Keratinocyte (primary cell): Measurements from ENCODE around the gene MPI. TPM values are rescaled to one million over a fixed set of nuclear protein-coding genes. Genes with fewer than 3 reads are reported as not detected.

Experiments used
- DNase-seq: peaks from one replicate; pipeline ENCODE4 v3.0.0-alpha.2; 2011; ENCODE audit warnings: low read depth, missing footprints, low spot score
- FAIRE-seq: peaks from 2 replicates; lab custom pipeline; 2011; peaks lifted over from hg19 to GRCh38; lab: Jason Lieb, UNC
- H2AFZ ChIP-seq: 2 replicates; pipeline ENCODE4 v1.6.0; 2012; ENCODE audit warnings: low read length, control low read depth, inconsistent platforms; ENCODE audit not compliant: control insufficient read depth
- H3K27ac ChIP-seq: 2 replicates; pipeline ENCODE4 v1.5.1; 2011; ENCODE audit warnings: low read length; ENCODE audit not compliant: control insufficient read depth, insufficient read depth
- H3K27me3 ChIP-seq: 3 replicates; pipeline ENCODE4 v1.6.0; 2011; ENCODE audit warnings: low read length; ENCODE audit not compliant: control insufficient read depth, insufficient read depth; ENCODE audit errors: extremely low read depth
- H3K36me3 ChIP-seq, 2 experiments: 2 replicates in 1 of 2; 3 replicates in 1 of 2; pipeline ENCODE4 v1.5.1; 2011; ENCODE audit warnings: low read length in 2 of 2, mild to moderate bottlenecking in 1 of 2; ENCODE audit not compliant: control insufficient read depth in 2 of 2, insufficient read depth in 2 of 2; ENCODE audit errors: extremely low read depth in 1 of 2
- H3K4me1 ChIP-seq: 3 replicates; pipeline ENCODE4 v1.5.1; 2011; ENCODE audit warnings: low read length; ENCODE audit not compliant: control insufficient read depth, insufficient read depth; ENCODE audit errors: extremely low read depth
- H3K4me2 ChIP-seq: 3 replicates; pipeline ENCODE4 v1.6.0; 2011; ENCODE audit warnings: low read depth, low read length; ENCODE audit not compliant: control insufficient read depth, insufficient read depth; ENCODE audit errors: extremely low read depth
- H3K4me3 ChIP-seq, 3 experiments: fragments of 200-600 bp in 1 of 3; sonication (generic) in 1 of 3; 2 replicates in 2 of 3; 3 replicates in 1 of 3; pipeline ENCODE4 v1.5.1; 2011 to 2016; ENCODE audit warnings: low read length in 3 of 3, mild to moderate bottlenecking in 3 of 3, control low read depth in 2 of 3, inconsistent platforms in 1 of 3, low read depth in 1 of 3, mixed read lengths in 1 of 3, mixed run types in 1 of 3, moderate library complexity in 1 of 3; ENCODE audit not compliant: control insufficient read depth in 2 of 3, insufficient read depth in 2 of 3; ENCODE audit errors: extremely low read depth in 1 of 3
- H3K79me2 ChIP-seq: 2 replicates; pipeline ENCODE4 v1.6.0; 2012; ENCODE audit warnings: low read length; ENCODE audit not compliant: control insufficient read depth, insufficient read depth
- H3K9ac ChIP-seq: 3 replicates; pipeline ENCODE4 v1.6.0; 2011; ENCODE audit warnings: low read length; ENCODE audit not compliant: control insufficient read depth, insufficient read depth; ENCODE audit errors: extremely low read depth
- H3K9me1 ChIP-seq: 3 replicates; pipeline ENCODE4 v1.6.0; 2011; ENCODE audit warnings: low read length; ENCODE audit not compliant: control insufficient read depth, insufficient read depth; ENCODE audit errors: extremely low read depth
- H3K9me3 ChIP-seq: 2 replicates; pipeline ENCODE4 v1.5.1; 2012; ENCODE audit warnings: low read depth, low read length; ENCODE audit not compliant: control insufficient read depth
- H4K20me1 ChIP-seq: 3 replicates; pipeline ENCODE4 v1.6.0; 2011; ENCODE audit warnings: low read length; ENCODE audit not compliant: control insufficient read depth, insufficient read depth; ENCODE audit errors: extremely low read depth
- CTCF ChIP-seq, 3 experiments: IDR thresholded peaks in 1 of 3; conservative IDR thresholded peaks in 1 of 3; optimal IDR thresholded peaks in 1 of 3; 2 replicates in 2 of 3; 3 replicates in 1 of 3; pipeline versions ENCODE3 to v1.5.1; 2011; ENCODE audit warnings: low read length in 3 of 3, mild to moderate bottlenecking in 3 of 3, moderate library complexity in 2 of 3, control low read depth in 1 of 3, inconsistent platforms in 1 of 3; ENCODE audit not compliant: insufficient read depth in 2 of 3; ENCODE audit errors: extremely low read depth in 1 of 3
- EZH2 ChIP-seq: IDR thresholded peaks from one replicate; pipeline ENCODE4 v1.6.1; 2012; ENCODE audit warnings: inconsistent platforms, mild to moderate bottlenecking, low read length, moderate library complexity
- dilution Hi-C: fragments of 300-500 bp; cut with MboI; formaldehyde crosslinking; loops from one replicate; pipeline ENCODE4 v1.7.0; 2020; ENCODE audit warnings: low sequenced_read_pairs; ENCODE audit not compliant: extremely low pct_ligation_motif_present
- polyA plus RNA-seq, 5 experiments: library from polyadenylated mRNA; depleted of rRNA in 3 of 5; stranded (reverse) in 3 of 5; stranded (forward) in 1 of 5; unstranded in 1 of 5; fragments of >200 nt; gene quantifications; 1 replicate in 1 of 5; 2 replicates in 3 of 5; 3 replicates in 1 of 5; pipeline versions ENCODE4 v1.2.1 to v1.2.3, GENCODE V29; 2011 to 2012; ENCODE audit warnings: missing spikeins in 2 of 5, low read depth in 1 of 5, low replicate concordance in 1 of 5
- small RNA-seq, 3 experiments: library from RNA; depleted of rRNA; stranded (forward); fragments of <200 nt; gene quantifications; one replicate each; pipeline ENCODE3, GENCODE V24; 2012; ENCODE audit warnings: low read depth in 3 of 3, low replicate concordance in 1 of 3; ENCODE audit not compliant: insufficient read length in 3 of 3

MPI gene
- polyA plus RNA-seq, 1 donor (not counting 4 experiments of a cell fraction or from before 2014, with no cell fraction given): 39.2 TPM

GRCh38 chr15:74951006-74951405, 61.2 kb downstream of the MPI start:
- dilution Hi-C loops: no loop called here
- peaks cover 7% of the 10 kb centered on the region for H3K27me3 ChIP-seq
- no peak for FAIRE-seq
- H3K4me1 ChIP-seq: no peaks in the 10 kb centered on the region
- H4K20me1 ChIP-seq: no peaks in the 10 kb centered on the region
- no peak overlapping the region for H3K27ac ChIP-seq
- H3K9me1 ChIP-seq: no peaks in the 10 kb centered on the region
- TF ChIP-seq EZH2 (no peak), CTCF (optimal IDR thresholded peaks at IDR 0.05 in 1 of 3, IDR thresholded peaks at IDR 0.05 in 1 of 3, conservative IDR thresholded peaks at IDR 0.05 in 1 of 3; ENCODE audit: extremely low read depth in 1 of 3, insufficient read depth in 2 of 3, low read length in 3 of 3) (no peak)
- H2AFZ ChIP-seq: no peak overlapping the region
- no peaks in the 10 kb centered on the region for H3K36me3 ChIP-seq
- no peak overlapping the region for H3K9ac ChIP-seq
- no peak overlapping the region for H3K4me3 ChIP-seq
- no peak overlapping the region for H3K4me2 ChIP-seq
- no peaks in the 10 kb centered on the region for H3K79me2 ChIP-seq
- H3K9me3 ChIP-seq: no peaks in the 10 kb centered on the region
- DNase-seq: no peak

Small RNA genes lying within 50 kb of the gene (small RNA-seq; reads per million reads assigned to genes)
- 0.07 to 2.3 (median 1.0) reads per million in 3 experiments for gene MIR6882

Other genes starting within 250 kb of the MPI start
- 33.6 to 45.4 TPM (median 38.1 TPM) in 3 replicates for gene EDC3, start 194.0 kb upstream of the MPI start, polyA plus RNA-seq
- 3.1 to 23.4 TPM (median 4.8 TPM) in 3 replicates for gene CYP1A1, start 164.5 kb upstream of the MPI start, polyA plus RNA-seq
- 0.04 to 0.09 TPM in 2 of 3 replicates, not detected in the other for gene CYP1A2, start 141.2 kb upstream of the MPI start, polyA plus RNA-seq
- 14.9 to 41.5 TPM (median 17.2 TPM) in 3 replicates for gene CSK, start 108.0 kb upstream of the MPI start, polyA plus RNA-seq
- not detected in 3 replicates for gene LMAN1L, start 77.2 kb upstream of the MPI start, polyA plus RNA-seq
- gene CPLX3, start 63.4 kb upstream of the MPI start, polyA plus RNA-seq: 0.03 TPM in 1 of 3 replicates, not detected in the others
- 12.0 to 26.4 TPM (median 16.5 TPM) in 3 replicates for gene ULK3, start 46.9 kb upstream of the MPI start, polyA plus RNA-seq
- gene SCAMP2, start 16.7 kb upstream of the MPI start, polyA plus RNA-seq: 72.8 to 114 TPM (median 83.5 TPM) in 3 replicates
- 32.1 to 73.4 TPM (median 45.4 TPM) in 3 replicates for gene FAM219B, start 16.8 kb downstream of the MPI start, polyA plus RNA-seq
- gene COX5A, start 48.0 kb downstream of the MPI start, polyA plus RNA-seq: 132 to 245 TPM (median 217 TPM) in 3 replicates
- gene RPP25, start 66.7 kb downstream of the MPI start, polyA plus RNA-seq: 0.60 to 1.0 TPM (median 0.62 TPM) in 3 replicates
- gene SCAMP5, start 105.5 kb downstream of the MPI start, polyA plus RNA-seq: 1.9 to 3.0 TPM (median 2.9 TPM) in 3 replicates
- gene PPCDC, start 133.5 kb downstream of the MPI start, polyA plus RNA-seq: 11.9 to 14.3 TPM (median 13.7 TPM) in 3 replicates